HG02678 (cell line): Measurements from ENCODE around the gene MSL1.

Experiments
- ATAC-seq: cut with Tn5 transposase; IDR thresholded peaks from one replicate; pipeline ENCODE4 v1.9.1; 2021; ENCODE audit warnings: mild to moderate bottlenecking, moderate library complexity; ENCODE audit not compliant: unreplicated experiment

MSL1 gene

DNA sequence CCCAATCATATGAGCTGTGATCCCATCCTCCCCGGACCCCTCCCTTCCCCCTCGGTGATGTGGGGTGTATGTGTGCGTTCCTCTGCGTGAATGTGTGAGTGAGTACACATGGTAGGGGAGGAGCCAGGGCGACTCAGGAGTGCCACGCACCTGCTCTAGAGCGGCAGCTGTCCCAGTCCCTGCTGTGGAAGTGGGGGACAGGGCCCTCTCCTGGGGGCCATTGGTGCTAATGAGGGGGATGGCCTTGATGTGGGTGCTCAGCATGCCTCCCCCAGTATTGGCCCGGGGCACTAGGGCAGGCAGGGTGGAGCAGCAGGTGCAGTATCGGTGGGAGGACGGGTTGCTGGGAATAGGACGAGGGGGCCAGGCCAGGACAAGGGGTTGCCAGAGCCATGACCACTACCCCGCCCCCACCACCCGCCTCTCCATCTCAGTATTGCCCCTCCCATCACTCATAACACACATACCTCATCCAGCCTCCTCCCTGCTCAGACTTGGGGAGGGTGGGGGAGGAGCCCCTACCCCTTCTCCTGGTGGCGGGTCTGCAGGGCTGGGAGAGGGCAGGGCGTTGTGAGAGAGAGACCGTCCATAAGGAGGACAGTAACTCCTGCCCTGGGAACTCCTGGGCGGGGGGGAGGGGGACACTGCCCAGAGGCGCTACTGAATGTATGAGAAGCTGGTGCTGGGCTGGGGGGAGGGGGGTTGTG is 29.9 kb upstream of the MSL1 start:
- no peak for ATAC-seq

DNA sequence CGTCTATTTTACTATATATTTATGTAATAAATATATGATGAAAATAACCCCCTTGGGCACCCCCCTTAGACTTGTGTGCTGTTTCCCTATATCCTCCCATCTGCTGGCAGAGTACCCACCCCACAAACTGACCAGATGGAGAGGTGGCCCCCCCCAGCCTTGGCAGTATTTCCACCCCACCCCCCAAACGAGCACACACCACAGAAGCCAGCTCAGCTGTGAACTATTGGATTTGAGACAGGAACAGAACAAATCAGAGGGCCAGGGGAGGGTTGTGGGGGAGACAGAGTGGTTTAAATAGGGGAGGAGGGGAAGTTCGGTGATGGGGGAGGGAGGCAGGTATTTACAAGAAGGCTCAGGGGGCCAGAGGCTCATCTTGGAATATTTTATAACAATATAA is 29.2 kb upstream of the MSL1 start:
- no peak for ATAC-seq

DNA sequence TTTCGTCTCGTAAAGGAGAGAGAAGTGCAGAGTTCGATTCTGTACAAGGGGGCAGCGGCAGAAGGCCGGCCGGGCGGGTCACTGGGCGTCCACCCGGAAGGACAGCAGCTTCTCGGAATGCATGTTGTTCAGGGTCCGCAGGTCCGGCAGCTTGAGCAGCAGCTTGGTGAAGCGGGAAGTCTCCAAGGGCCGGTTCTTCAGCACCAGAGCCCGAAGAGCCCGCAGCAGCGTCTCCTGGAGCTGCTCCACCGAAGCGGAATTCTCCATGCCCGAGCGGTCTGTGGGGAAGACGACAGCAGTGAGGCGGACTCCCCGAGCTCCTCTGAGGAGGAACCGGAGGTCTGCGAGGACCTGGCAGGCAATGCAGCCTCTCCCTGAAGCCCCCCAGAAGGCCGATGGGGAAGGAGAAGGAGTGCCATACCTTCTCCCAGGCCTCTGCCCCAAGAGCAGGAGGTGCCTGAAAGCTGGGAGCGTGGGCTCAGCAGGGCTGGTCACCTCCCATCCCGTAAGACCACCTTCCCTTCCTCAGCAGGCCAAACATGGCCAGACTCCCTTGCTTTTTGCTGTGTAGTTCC is 28.7 kb upstream of the MSL1 start:
- ATAC-seq: no peak

DNA sequence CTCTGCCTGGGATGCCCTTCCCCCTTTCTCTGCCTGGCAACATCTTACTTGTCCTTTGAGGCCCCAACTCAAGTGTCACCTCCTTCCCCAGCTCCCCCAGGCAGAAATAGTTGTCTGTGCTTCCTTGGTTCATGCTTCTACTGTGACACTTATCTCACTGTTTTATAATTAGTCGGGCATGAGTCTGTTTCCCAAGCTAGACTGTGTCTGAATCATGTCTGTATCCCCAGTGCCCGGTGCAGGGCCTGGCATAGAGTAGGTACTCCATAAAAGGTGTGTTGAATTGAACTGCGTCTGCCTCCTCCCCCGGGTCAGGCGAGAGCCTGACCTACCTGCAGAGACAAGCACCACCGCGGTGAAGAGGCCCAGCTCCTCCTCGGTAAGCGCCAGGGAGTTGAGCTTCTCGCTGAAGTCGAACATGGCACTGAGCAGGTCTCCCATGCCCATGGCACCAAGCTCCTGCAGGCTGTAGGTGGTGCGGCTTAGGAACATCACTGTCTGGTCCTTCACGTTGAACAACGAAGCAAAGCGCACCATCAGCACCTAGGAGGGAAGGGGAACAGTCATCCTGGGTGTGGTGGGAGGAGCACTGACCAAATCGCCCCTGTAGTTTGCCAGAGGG is 28.1 kb upstream of the MSL1 start:
- ATAC-seq: no peak

DNA sequence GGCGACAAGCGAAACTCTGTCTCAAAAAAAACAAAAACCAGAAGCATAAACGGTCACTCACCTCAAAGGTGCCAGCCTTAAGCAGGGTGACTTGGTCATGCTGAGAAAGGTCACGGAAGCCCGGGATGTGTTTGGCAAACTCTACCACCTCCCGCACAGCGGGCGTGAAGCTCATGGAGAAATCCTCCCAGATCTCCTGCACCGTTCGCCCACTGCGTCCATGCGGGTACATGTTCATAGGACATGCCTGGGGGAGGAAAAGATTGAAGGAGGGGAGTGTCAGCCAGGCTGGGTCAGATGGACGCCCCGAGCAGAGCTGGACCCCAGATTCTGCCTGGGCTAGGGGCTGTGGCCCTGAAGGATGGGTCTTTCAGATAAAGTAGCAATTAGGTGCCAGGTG is 26.9 kb upstream of the MSL1 start:
- no peak for ATAC-seq

DNA sequence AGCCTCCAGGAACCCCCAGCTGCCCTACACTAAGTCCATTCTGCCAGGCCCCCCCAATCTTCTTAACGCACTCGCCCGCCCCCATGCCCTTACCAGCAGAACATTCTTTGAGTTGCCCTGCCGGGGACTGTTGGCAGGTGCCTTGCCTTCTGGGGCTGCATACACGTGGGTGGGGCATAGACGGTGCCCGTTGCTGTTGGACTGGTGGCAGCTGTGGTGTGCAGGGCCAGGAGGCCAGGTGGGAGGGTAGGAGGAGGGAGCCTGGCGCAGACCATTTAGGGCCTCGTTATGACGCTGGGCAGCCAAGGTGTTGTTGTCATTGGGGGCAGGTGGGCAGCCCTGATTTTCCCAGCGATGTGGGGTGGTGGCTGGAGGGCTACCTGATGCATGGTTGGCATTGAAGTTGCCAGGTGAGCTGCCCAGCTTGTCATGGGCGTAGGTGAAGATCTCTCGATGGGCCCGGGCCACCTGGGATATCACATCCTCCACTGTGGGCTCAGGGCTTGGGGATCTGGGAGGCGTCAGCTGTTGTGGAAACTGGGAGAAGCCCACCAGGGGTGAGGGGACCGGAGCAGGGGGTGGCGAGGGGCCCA is 26.3 kb upstream of the MSL1 start:
- ATAC-seq: no peak

DNA sequence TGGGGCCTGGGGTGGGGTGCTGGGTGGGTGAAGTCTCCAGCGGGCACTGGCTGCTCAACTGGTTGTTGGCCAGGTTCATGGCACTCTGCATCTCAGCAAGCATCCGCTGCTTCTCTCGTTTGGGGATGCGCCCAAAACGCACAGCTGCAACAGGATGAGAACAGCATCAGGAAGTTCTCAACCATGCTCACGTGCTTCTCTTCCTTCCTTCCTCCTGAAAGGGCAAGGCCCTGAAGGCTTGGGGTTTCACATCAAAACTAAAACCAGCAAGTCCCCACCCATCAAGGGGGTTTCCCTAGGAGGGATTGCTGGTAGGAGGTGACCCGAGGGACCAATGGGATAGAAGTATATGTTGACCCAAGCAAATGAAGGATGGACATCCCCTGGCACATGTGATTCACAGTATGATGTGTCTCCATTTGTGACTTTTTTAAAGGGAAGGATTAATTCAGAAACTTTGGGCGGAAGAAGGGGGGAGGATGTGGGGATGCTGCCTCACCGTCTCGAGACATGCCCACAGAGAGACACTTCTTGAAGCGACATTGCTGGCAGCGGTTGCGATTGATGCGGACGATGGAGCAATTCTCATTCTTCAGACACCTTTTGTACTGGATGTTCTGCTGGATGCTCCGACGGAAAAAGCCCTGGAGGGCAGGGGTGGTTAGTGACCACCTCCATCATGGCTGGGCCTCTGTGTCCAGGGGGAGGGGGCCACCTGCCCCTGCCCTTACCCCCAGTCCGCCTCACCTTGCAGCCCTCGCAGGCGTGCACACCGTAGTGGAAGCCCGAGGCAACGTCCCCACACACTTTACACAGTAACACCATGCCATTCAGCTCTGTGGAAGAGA is 25.6 kb upstream of the MSL1 start:
- ATAC-seq: peak; percentile 45

DNA sequence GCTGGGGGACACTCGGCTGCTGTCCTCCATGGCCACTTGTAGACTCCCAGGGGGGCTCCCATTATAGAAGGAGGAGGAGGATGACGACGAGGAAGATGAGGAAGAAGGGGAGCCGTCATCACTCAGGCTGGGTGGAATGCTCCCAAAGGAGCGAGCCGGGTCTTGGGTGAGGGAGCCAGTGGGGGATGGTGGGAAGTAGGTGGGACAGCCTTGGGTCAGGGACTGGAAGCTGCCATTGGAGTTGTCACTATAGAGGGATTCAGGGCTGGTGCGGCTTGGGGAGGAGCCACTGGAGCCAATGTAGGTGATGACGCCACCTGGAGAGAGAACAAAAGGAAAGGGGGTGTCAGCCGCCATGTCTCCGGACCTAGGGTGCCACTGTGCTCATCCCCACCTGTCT is 24.7 kb upstream of the MSL1 start:
- no peak for ATAC-seq

DNA sequence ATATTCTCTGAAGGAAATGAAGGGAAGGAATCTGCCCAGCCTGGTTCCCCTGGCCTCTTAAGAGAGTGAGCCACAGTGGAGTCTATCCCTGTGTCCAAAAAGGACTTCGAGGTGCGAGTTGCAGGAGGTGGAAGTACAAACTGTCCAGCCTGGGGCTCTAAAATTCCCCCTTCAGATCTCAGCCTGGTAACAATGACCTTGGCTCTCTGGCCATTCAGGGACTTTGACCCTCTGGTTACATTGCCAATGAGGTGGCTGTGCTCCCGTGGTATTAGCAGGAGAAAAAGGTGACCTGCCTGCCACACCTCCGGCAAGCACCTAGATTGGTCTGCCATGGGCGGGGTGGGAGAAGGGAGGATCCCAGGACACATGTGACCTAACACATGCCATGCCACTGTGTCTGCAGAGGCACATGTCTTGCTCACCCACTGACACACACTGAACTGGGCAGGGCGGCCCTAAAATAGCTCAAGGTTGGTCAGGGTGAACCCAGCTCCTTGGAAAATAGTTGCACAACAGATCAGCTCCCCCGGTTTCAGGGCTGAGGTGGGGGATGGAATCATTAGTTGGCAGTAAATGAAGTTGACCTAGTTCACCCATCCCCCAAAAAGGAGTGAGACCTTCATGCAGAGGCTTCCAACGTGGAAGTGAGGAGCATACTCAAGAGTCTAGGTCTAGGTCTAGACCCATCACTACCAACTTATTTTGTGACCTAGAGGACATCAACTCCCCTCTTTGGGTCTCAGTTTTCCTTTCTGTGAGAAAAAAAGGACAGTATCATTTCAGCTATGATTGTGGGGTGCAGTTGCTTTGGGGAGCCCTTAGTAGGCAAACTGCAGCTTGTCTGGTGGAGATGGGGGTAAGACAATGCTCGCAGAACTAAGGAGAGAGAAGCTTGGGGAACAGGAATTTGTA is 23.6 kb upstream of the MSL1 start:
- ATAC-seq: no peak

DNA sequence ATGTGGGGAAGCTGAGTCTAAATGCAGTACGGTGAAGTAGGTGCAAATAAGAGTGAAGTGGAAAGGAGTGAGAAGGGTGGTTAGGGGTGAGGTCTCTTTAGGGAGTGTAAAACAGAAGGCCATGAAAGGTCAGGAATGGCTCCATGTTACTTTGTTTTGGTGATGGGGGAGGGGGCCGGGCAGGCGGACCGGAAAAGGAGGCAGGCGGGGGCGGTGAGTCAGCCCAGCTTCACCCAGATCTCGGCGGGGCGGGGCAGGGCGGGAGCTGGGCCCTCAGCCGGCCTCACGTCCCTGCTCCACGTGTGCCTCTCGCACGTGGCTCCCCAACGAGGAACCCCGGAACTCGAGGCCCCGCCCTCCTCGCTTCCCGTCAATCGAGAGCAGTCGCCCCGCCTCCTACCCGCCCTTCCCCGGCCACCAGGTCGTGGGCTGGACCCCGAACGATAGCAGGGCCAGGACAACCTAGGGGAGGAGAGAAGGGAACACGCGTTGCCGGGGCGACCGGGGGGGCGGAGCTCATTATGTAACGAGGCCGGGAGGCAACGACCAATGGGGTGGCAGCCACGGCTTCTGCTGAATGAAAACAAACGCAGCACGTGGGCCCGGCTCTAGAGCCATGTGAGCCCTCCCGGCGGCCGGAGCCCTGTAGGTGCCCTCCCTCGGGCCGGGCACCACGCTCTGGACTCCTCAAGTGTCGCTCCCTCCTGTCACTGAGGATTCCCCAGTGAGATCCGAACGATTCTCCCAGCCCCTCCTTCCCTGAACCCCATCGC is 22.7 kb upstream of the MSL1 start:
- peak; percentile 58 for ATAC-seq

DNA sequence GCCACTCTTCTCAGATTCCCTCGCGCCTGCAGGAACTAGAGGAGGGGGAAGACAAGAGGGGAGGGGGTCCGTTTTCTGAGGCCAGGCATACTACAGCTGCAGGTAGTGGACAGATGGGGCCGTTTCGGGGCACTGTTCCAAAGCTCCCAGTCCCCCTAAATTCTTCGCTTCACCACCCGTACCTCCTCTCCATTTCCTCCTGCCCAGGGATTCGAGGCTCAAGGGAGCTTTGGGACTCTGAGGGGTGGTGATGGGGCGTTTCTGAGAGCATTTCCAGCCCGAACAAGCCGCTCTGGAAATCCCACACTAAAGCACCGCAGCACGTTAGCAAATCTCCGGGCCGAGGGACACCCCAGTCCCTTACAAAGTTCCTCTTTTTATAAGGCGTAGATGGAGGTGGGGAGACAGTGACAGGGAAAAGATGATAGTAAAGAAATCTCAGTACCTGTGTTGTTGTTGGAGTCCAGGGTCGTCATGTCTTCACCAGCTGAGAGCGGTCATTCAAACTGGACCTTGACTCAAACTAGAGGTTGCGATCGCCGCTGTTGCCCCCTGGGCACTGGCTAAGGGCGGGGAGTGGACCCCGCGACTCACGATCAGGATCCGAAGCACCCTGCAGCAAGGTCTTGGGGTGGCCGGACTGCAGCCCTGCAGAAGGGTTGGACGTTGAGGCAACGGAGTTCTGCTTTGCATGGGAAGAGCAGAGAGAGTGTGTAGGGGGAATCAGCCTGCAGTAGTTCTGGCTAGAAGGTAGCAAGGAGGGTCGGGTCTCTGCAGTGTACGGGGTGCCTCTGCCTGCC is 22.0 kb upstream of the MSL1 start:
- ATAC-seq: no peak

DNA sequence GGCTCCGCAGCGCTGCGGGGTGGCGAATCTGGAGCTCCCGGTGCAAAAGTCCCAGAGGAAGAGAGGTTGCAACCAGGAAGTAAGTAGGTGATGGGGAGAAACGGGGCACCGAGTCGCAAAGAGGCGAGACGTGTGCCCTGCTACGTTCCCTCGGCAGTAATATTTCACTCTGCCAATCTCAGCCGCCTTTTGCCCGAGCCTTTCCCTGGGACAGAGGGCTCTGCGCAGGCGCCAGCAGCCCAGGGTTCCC is 21.4 kb upstream of the MSL1 start, which contains the start of gene NR1D1:
NR1D1 (minus strand) TSS at position 171 of the 250 bp plus-strand sequence. CDS start 495 bp downstream, outside the sequence.
- no peak for ATAC-seq

DNA sequence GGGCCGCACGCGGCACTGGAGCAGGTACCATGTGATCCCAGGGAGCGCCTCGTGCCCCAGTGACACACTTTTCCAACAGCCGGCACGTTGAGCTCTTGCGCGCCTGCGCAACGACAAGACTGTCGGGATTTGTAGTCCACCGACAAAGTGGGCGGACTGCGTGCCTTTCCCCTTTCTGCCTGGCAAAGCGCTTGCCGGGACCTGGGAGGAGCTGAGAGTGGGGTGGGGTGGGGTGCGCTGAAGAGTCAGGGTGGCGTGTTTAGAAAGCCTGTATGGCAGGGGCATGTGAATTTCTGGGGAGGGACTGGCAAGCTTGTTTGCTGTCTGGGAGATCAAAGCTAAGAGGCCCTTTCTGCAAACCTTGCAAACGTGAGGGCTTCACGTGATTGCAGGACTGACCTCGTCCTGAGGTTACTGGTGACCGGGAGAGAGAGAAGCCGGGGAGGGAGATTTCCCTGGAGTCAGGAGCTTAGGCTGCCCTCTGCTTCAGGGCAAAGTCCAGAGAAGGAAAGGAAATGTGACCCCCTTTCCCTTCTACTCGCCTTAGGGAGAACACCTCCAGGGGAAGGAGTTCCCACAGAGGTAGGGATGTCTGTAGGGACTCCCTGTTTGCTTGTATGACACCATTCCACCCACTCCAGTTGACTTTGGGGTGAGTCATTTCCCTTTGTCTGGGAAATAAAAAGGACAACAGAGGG is 21.0 kb upstream of the MSL1 start:
- no peak for ATAC-seq

DNA sequence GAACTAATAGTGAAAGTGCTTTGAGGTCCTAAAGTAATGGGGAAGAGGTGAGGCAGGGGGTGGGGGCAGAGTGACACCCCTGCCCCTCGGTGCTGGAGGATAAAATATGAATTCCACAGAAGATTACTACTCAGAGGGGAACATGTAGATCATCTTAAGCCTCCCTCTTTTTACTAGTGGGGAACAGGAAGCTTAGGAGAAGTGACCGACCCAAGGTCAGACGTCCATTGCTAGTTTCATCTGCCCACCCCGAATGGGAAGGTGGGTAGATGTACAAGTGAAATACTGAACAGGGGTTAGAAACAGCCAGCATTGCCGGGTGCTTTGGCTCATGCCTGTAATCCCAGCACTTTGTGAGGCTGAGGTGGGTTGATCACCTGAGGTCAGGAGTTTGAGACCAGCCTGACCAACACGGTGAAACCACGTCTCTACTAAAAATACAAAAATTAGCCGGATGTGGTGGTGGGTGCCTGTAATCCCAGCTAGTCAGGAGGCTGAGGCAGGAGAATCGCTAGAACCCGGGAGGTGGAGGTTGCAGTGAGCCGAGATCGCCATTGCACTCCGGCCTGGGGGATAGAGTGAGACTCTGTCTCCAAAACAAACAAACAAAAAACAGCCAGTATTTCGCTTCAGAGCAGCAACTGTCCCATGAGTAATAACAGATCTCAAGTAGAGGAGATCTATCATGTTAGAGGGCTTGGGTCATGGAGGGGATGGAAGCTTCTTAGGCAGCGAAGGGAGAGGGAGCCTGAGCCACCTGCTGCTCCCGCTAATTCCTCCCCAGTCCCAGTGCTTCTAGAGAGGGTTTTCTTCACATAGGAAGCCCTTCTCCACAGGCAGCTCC is 20.2 kb upstream of the MSL1 start:
- ATAC-seq: no peak

DNA sequence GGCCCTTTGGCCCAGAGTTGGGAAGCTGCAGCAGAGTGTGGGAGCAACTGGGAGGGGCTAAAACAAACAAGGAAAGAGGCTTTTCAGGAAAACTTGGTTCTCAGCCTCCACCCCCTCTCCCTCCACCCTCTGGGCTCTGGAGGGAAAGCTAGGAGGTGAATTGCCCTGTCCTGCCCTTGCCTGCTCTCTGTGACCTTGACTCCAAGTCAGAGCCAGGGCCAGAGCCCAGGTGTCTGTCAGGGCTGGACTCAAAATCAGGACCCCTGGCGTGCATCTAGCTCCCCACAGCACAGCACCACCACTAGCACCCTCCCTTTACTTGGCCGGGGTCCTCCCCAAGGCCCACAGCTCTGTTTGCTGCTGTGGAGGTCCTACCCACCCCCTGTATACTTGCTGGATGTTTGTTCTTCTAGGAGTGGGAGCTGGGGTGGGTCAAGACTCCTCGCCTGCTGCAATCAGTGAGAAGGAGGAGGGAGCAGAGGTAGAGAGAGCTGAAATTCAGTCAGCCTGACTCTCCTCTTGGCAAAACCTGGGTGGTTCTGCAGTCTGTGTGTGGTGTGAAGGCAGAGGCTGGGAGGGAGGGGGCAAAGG is 18.6 kb upstream of the MSL1 start:
- ATAC-seq: no peak

DNA sequence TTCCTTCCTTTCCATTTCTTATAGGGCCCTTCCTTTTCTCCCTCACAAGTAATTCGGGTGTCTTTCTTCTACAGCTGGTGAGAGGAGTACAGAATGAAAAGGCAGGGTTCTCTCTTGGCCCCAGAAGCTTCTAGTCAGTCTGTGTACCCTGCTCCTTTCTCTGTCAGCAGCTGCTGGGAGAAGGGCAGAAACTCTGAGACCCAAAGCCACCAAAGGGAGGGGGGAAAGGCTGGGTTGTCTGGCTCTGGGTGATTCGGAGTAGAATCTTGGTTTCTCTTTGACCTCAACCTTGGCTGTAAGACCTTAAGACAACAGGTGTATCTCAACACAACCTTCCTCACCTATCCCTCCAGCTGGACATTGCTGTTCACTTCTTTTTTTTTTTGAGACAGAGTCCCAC is 18.1 kb upstream of the MSL1 start:
- ATAC-seq: no peak
